Activated gamma-delta T cell treated with anti-CD3 and anti-CD28 coated beads, Interleukin-2, amount 50 U/mL, for 16 hours (primary cell): ENCODE results near the gene RSBN1.
"Not testable (repeated sequence)": the region's sequence is repeated elsewhere in the genome, so short reads cannot be mapped to it uniquely, and the experiment has no call there.

Experiments
- DNase-seq: peaks from one replicate; pipeline ENCODE4 v3.0.0-alpha.2; 2020; ENCODE audit warnings: low read depth

Gene RSBN1

GRCh38 chr1:113742515-113742914 is 69.8 kb downstream of the RSBN1 start:
- no peak for DNase-seq

- no peak for DNase-seq
Measured at GRCh38 chr1:113734357-113735055, 77.8 kb downstream of the RSBN1 start.

DNA sequence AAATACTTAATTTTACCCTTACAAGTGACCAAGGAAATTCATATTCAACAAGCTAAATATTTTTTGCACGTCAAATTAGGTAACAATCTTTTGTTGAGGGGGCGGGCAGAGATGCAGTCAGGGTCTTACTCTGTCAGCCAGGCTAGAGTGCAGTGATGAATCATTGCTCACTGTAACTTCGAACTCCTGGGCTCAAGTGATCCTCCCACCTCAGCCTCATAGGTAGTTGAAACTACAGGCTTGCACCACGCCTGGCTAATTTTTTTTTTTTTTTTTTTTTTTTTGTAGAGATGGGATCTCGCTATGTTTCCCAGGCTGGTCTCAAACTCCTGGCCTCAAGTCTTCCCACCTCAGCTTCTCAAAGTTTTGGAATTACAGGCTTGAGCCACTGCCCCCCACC is 79.5 kb downstream of the RSBN1 start:
- DNase-seq = no peak

DNA sequence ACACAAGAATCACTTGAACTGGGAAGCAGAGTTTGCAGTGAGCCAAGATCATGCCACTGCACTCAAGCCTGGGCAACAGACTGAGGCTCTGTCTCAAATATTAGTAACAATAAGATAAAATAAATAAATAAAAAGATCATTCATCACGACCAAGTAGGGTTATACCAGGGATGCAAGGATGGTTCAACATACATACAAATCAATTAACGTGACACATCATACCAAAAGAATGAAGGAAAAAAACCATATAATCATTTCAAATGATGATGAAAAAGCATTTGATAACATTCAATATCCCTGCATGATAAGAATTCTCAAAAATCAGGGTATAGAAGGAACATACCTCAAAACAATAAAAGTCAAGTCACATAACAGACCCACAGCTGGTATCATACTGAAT is 91.3 kb downstream of the RSBN1 start:
- no peak for DNase-seq

DNA sequence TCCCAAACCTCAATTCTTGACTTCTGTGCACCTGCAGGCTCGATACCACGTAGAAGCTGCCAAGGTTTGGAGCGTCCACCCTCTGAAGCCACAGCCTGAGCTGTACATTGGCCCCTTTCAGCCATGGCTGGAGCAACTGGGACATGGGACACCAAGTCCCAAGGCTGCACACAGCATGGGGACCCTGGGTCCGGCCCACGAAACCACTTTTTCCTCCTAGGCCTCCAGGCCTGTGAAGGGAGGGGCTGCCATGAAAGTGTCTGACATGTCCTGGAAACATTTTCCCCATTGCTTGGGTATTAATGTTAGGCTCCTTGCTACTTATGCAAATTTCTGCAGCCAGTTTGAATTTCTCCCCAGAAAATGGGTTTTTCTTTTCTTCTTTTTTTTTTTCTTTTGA is 93.7 kb downstream of the RSBN1 start:
- not testable (repeated sequence) for DNase-seq

DNA sequence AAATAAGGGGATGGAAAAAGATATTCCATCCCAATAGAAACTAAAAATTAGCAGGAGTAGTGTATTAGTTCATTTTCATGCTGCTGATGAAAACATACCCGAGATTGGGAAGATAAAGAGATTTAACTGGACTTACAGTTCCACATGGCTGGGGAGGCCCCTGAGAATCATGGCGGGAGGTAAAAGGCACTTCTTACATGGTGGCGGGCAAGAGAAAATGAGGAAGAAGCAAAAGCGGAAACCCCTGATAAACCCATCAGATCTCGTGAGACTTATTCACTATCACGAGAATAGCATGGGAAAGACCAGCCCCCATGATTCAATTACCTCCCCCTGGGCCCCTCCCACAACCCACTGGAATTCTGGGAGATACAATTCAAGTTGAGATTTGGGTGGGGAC is 94.8 kb downstream of the RSBN1 start:
- not testable (repeated sequence) for DNase-seq

DNA sequence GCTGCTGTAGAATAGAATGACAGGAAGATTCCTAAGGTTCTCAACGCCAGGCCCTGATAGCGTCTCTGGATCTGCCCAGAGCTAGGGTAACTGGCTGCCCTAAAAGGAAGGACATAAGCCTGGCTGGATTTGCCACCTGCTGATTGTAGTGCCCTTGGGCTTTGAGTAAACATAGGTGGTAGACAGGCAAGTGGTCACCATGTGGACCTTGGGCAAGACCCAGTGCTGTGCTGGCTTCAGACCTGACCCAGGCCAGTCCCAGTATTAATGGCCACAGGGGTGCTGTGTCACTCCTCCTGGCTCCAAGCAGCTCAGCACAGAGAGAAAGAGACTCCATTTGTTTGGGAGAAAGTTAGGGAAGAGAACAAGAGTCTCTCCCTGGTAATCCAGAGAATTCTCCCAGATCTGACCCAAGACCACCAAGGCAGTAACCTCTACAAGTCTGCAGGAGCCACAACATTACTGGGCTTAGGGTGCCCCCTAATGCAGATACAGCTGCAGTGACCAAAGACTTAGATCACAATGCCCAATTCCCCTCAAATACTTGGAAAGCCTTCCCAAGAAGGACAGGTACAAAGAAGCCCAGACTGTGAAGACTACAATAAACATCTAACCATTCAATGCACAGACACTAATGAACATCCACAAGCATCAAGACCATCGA is 97.5 kb downstream of the RSBN1 start:
- no peak for DNase-seq
